ENCODE results near the gene RAP2A.

- TF ChIP-seq, protein P1, sequence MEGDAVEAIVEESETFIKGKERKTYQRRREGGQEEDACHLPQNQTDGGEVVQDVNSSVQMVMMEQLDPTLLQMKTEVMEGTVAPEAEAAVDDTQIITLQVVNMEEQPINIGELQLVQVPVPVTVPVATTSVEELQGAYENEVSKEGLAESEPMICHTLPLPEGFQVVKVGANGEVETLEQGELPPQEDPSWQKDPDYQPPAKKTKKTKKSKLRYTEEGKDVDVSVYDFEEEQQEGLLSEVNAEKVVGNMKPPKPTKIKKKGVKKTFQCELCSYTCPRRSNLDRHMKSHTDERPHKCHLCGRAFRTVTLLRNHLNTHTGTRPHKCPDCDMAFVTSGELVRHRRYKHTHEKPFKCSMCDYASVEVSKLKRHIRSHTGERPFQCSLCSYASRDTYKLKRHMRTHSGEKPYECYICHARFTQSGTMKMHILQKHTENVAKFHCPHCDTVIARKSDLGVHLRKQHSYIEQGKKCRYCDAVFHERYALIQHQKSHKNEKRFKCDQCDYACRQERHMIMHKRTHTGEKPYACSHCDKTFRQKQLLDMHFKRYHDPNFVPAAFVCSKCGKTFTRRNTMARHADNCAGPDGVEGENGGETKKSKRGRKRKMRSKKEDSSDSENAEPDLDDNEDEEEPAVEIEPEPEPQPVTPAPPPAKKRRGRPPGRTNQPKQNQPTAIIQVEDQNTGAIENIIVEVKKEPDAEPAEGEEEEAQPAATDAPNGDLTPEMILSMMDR (IDR thresholded peaks at IDR 0.05), result no peak
- no peak for TF ChIP-seq POLR2A (IDR thresholded peaks at IDR 0.05)
- no peak for TF ChIP-seq EP300 (IDR thresholded peaks at IDR 0.05)
Observed at GRCh38 chr13:97426695-97427094, 7.3 kb upstream of the RAP2A start.
